ENCODE measurements around the gene KCNN1. TPM values are rescaled to one million over a fixed set of nuclear protein-coding genes. Genes with fewer than 3 reads are reported as not detected.

Gene KCNN1
- total RNA-seq, 1 donor from 2014 or later, result 1.5 TPM

- Histone ChIP-seq H2AFZ (ENCODE audit: low read depth, low read length) (no peak overlapping the region), H3K9ac (ENCODE audit: low read length) (no peak overlapping the region), H3K9me3 (ENCODE audit: insufficient read depth, low read depth, low read length) (no peaks in the 10 kb centered on the region), H3K4me2 (ENCODE audit: low read length) (no peak overlapping the region), H3K79me2 (ENCODE audit: insufficient read depth, low read length) (no peaks in the 10 kb centered on the region), H3K4me3 (ENCODE audit: insufficient read depth, low read depth, low read length) (no peak overlapping the region), H3K27ac (ENCODE audit: low read depth, low read length) (no peak overlapping the region), H4K20me1 (ENCODE audit: insufficient read depth, low read length) (no peaks in the 10 kb centered on the region), H3K27me3 (ENCODE audit: insufficient read depth, low read length) (peaks cover 4% of the 10 kb centered on the region), H3K4me1 (ENCODE audit: insufficient read depth, low read length) (no peaks in the 10 kb centered on the region), H3K36me3 (ENCODE audit: insufficient read depth, low read length) (no peaks in the 10 kb centered on the region)
- no peak for FAIRE-seq
- TF ChIP-seq CTCF (IDR thresholded peaks at IDR 0.05; ENCODE audit: insufficient read depth, low read depth, low read length), result no peak
- no peak for TF ChIP-seq EZH2 (IDR thresholded peaks at IDR 0.05; ENCODE audit: insufficient read depth, low read length)
- no peak for DNase-seq (ENCODE audit: low read depth)
- H3K9me3 Mint-ChIP-seq (ENCODE audit: unreplicated experiment), result no peaks in the 10 kb centered on the region
- no peaks in the 10 kb centered on the region for H3K4me1 Mint-ChIP-seq (ENCODE audit: low read depth, unreplicated experiment)
- H3K27me3 Mint-ChIP-seq (ENCODE audit: low read depth, unreplicated experiment), result peaks cover 10% of the 10 kb centered on the region
- no peak overlapping the region for H3K27ac Mint-ChIP-seq (ENCODE audit: unreplicated experiment)
- H3K4me3 Mint-ChIP-seq (ENCODE audit: unreplicated experiment), result peak overlapping the region; percentile 20
- no peaks in the 10 kb centered on the region for H3K36me3 Mint-ChIP-seq (ENCODE audit: low read depth, unreplicated experiment)
Measured at GRCh38 chr19:17977488-17977887, 10.6 kb downstream of the KCNN1 start.

- H3K27me3 Mint-ChIP-seq (ENCODE audit: low read depth, unreplicated experiment), result peaks cover 10% of the 10 kb centered on the region
- no peaks in the 10 kb centered on the region for H3K36me3 Mint-ChIP-seq (ENCODE audit: low read depth, unreplicated experiment)
- Histone ChIP-seq H3K4me2 (ENCODE audit: low read length) (no peak overlapping the region), H3K36me3 (ENCODE audit: insufficient read depth, low read length) (no peaks in the 10 kb centered on the region), H3K9ac (ENCODE audit: low read length) (no peak overlapping the region), H3K4me3 (ENCODE audit: insufficient read depth, low read depth, low read length) (no peak overlapping the region), H3K4me1 (ENCODE audit: insufficient read depth, low read length) (no peaks in the 10 kb centered on the region), H3K79me2 (ENCODE audit: insufficient read depth, low read length) (no peaks in the 10 kb centered on the region), H3K27me3 (ENCODE audit: insufficient read depth, low read length) (peaks cover 2% of the 10 kb centered on the region), H3K27ac (ENCODE audit: low read depth, low read length) (no peak overlapping the region), H3K9me3 (ENCODE audit: insufficient read depth, low read depth, low read length) (no peaks in the 10 kb centered on the region), H4K20me1 (ENCODE audit: insufficient read depth, low read length) (no peaks in the 10 kb centered on the region), H2AFZ (ENCODE audit: low read depth, low read length) (no peak overlapping the region)
- FAIRE-seq (no peak), DNase-seq (ENCODE audit: low read depth) (no peak)
- no peaks in the 10 kb centered on the region for H3K4me1 Mint-ChIP-seq (ENCODE audit: low read depth, unreplicated experiment)
- TF ChIP-seq CTCF (IDR thresholded peaks at IDR 0.05; ENCODE audit: insufficient read depth, low read depth, low read length), result no peak
- TF ChIP-seq EZH2 (IDR thresholded peaks at IDR 0.05; ENCODE audit: insufficient read depth, low read length), result no peak
- H3K27ac Mint-ChIP-seq (ENCODE audit: unreplicated experiment), result no peak overlapping the region
- peaks cover 1% of the 10 kb centered on the region for H3K9me3 Mint-ChIP-seq (ENCODE audit: unreplicated experiment)
- H3K4me3 Mint-ChIP-seq (ENCODE audit: unreplicated experiment), result no peak overlapping the region
Measured at GRCh38 chr19:17981611-17982010, 14.7 kb downstream of the KCNN1 start.

DNA sequence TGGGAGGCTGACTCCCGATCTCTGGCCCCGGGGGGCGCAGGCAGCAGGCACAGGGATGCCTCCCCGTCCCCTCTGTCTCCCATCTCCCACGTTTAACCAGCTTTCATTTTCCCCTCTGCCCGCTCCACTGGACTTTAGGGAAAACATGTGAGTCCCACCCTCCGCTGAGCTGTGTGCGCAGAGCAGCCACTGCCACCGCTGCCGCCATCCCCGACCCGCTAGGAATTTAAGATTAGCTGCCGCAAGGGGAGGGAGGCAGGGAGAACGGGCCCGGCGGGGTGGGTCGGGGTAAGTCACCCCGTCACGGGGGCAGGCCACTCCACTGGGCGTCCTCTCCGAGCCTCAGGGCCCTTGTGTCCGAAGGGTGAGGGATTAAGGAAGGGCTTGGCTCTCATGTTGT, 15.5 kb downstream of the KCNN1 start:
- Mint-ChIP-seq H3K4me1 (ENCODE audit: low read depth, unreplicated experiment) (no peaks in the 10 kb centered on the region), H3K27me3 (ENCODE audit: low read depth, unreplicated experiment) (peaks cover 6% of the 10 kb centered on the region), H3K36me3 (ENCODE audit: low read depth, unreplicated experiment) (no peaks in the 10 kb centered on the region), H3K4me3 (ENCODE audit: unreplicated experiment) (no peak overlapping the region), H3K9me3 (ENCODE audit: unreplicated experiment) (peaks cover 1% of the 10 kb centered on the region), H3K27ac (ENCODE audit: unreplicated experiment) (no peak overlapping the region)
- TF ChIP-seq EZH2 (IDR thresholded peaks at IDR 0.05; ENCODE audit: insufficient read depth, low read length) (no peak), CTCF (IDR thresholded peaks at IDR 0.05; ENCODE audit: insufficient read depth, low read depth, low read length) (no peak)
- Histone ChIP-seq H3K4me1 (ENCODE audit: insufficient read depth, low read length) (no peaks in the 10 kb centered on the region), H2AFZ (ENCODE audit: low read depth, low read length) (no peak overlapping the region), H3K27me3 (ENCODE audit: insufficient read depth, low read length) (peaks cover 2% of the 10 kb centered on the region), H3K79me2 (ENCODE audit: insufficient read depth, low read length) (no peaks in the 10 kb centered on the region), H3K9ac (ENCODE audit: low read length) (no peak overlapping the region), H3K36me3 (ENCODE audit: insufficient read depth, low read length) (no peaks in the 10 kb centered on the region), H3K9me3 (ENCODE audit: insufficient read depth, low read depth, low read length) (no peaks in the 10 kb centered on the region), H3K4me2 (ENCODE audit: low read length) (no peak overlapping the region), H3K4me3 (ENCODE audit: insufficient read depth, low read depth, low read length) (no peak overlapping the region), H4K20me1 (ENCODE audit: insufficient read depth, low read length) (no peaks in the 10 kb centered on the region), H3K27ac (ENCODE audit: low read depth, low read length) (no peak overlapping the region)
- DNase-seq (ENCODE audit: low read depth) (no peak), FAIRE-seq (no peak)
